ENCODE results near the gene GRB10. TPM values are rescaled to one million over a fixed set of nuclear protein-coding genes. Genes with fewer than 3 reads are reported as not detected.
A peak's percentile ranks its signal among the peaks of the same experiment; 100 is the strongest.

Gene GRB10
- total RNA-seq (2.3 TPM), polyA plus RNA-seq (under 1 TPM in 1 of 4 donors, not detected in 3; 0.25 TPM)

DNA sequence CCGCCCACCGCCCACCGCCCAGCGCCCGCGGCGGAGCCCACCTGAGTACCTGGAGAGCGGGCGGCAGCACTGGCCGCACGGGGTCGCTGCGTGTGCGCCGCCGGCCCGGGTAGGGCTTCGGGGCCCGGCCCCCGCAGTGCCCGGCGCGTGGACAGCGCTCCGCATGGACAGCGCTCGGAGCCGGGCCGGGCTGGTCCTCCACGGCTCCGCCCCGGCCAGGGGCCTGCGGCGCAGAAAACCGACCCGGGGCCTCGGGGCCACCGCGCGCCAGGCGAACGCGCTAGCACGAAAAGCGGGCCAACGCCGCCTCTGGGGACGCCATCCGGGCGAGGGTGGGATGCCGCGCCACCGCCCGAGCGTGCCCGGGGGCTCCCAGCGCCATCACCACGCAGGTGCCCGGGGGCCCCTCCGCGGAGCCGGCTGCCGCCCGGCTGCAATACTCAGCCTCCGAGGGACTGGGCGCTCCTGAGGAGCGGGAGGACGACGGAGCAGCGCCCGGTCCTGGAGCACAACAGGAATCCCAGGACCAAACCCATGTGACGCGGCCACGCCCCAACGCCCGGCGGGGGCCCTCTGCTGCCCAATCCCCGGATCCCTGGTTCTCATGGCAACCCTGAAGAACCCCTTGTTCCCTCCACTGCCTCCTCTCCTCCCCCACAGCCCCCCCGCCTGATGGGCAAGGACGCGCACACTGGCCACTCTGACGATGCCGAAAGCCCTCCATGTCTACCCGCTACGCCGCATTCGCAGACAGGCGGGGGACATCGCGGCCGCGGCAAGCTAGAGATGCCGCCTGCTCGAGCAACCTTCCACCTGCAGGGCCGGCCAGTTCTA, at the start of gene GRB10:
Gene GRB10, minus strand, starts transcription at position 522 of the 834 bp plus-strand sequence. CDS start 50,574 bp downstream, outside the sequence.
- no peak within 1 kb of the TSS for H3K27ac ChIP-seq (ENCODE audit: insufficient read depth, low read length, poor library complexity, severe bottlenecking)
- Mint-ChIP-seq H3K4me3 (peak within 1 kb of the TSS in 3 of 4 donors; percentile 5 to 85 (median 68)), H3K4me1 (peaks cover 0 to 18% (median 8%) of the 10 kb centered on the region in 4 donors), H3K27ac (no peak within 1 kb of the TSS), H3K36me3 (no peaks in the 10 kb centered on the region), H3K9me3 (peaks cover 0 to 7% (median 2%) of the 10 kb centered on the region in 7 donors), H3K27me3 (peaks cover 56% of the 10 kb centered on the region)
- H3K27me3 ChIP-seq (ENCODE audit: control insufficient read depth, insufficient read depth, low read length): peaks cover 10% of the 10 kb centered on the region
- H3K4me3 ChIP-seq (ENCODE audit: low read depth, low read length): no peak within 1 kb of the TSS
- DNase-seq: no peak
- no peak for ATAC-seq (ENCODE audit: low read depth in 2 of 2)
- no peaks in the 10 kb centered on the region for H3K36me3 ChIP-seq (ENCODE audit: control insufficient read depth, insufficient read depth, low read length)
- no peaks in the 10 kb centered on the region for H3K4me1 ChIP-seq (ENCODE audit: control insufficient read depth, insufficient read depth, low read length, poor library complexity, severe bottlenecking)
- H3K9me3 ChIP-seq (ENCODE audit: control insufficient read depth in 2 of 2, low read length in 2 of 2): no peaks in the 10 kb centered on the region

- ATAC-seq (ENCODE audit: low read depth in 2 of 2): no peak
- Histone ChIP-seq H3K36me3 (ENCODE audit: control insufficient read depth, insufficient read depth, low read length) (no peaks in the 10 kb centered on the region), H3K9me3 (ENCODE audit: control insufficient read depth in 2 of 2, low read length in 2 of 2) (no peaks in the 10 kb centered on the region), H3K4me3 (ENCODE audit: low read depth, low read length) (no peak overlapping the region), H3K4me1 (ENCODE audit: control insufficient read depth, insufficient read depth, low read length, poor library complexity, severe bottlenecking) (no peaks in the 10 kb centered on the region), H3K27ac (ENCODE audit: insufficient read depth, low read length, poor library complexity, severe bottlenecking) (no peak overlapping the region), H3K27me3 (ENCODE audit: control insufficient read depth, insufficient read depth, low read length) (no peaks in the 10 kb centered on the region)
- Mint-ChIP-seq H3K9me3 (peaks cover 0 to 5% (median 0%) of the 10 kb centered on the region in 7 donors), H3K4me3 (no peak overlapping the region), H3K4me1 (no peaks in the 10 kb centered on the region), H3K27me3 (peaks cover 11% of the 10 kb centered on the region), H3K27ac (no peak overlapping the region), H3K36me3 (no peaks in the 10 kb centered on the region)
- no peak for DNase-seq
Measured at GRCh38 chr7:50828801-50829200, 46.1 kb upstream of the GRB10 start.

GRCh38 chr7:50828116-50828515, 45.4 kb upstream of the GRB10 start:
- no peaks in the 10 kb centered on the region for H3K4me1 ChIP-seq (ENCODE audit: control insufficient read depth, insufficient read depth, low read length, poor library complexity, severe bottlenecking)
- peaks cover 6% of the 10 kb centered on the region for H3K27me3 Mint-ChIP-seq
- H3K4me3 Mint-ChIP-seq: no peak overlapping the region
- H3K4me3 ChIP-seq (ENCODE audit: low read depth, low read length): no peak overlapping the region
- no peak for ATAC-seq (ENCODE audit: low read depth in 2 of 2)
- DNase-seq: peak in 1 of 3 donors; percentile 7
- H3K27me3 ChIP-seq (ENCODE audit: control insufficient read depth, insufficient read depth, low read length): no peaks in the 10 kb centered on the region
- no peaks in the 10 kb centered on the region for H3K4me1 Mint-ChIP-seq
- peaks cover 0 to 5% (median 0%) of the 10 kb centered on the region in 7 donors for H3K9me3 Mint-ChIP-seq
- no peak overlapping the region for H3K27ac Mint-ChIP-seq
- H3K9me3 ChIP-seq (ENCODE audit: control insufficient read depth in 2 of 2, low read length in 2 of 2): no peaks in the 10 kb centered on the region
- no peak overlapping the region for H3K27ac ChIP-seq (ENCODE audit: insufficient read depth, low read length, poor library complexity, severe bottlenecking)
- no peaks in the 10 kb centered on the region for H3K36me3 Mint-ChIP-seq
- H3K36me3 ChIP-seq (ENCODE audit: control insufficient read depth, insufficient read depth, low read length): no peaks in the 10 kb centered on the region

GRCh38 chr7:50827281-50827680, 44.6 kb upstream of the GRB10 start:
- no peak overlapping the region for H3K4me3 ChIP-seq (ENCODE audit: low read depth, low read length)
- no peak for DNase-seq
- Mint-ChIP-seq H3K4me1 (no peaks in the 10 kb centered on the region), H3K4me3 (no peak overlapping the region), H3K36me3 (no peaks in the 10 kb centered on the region), H3K27ac (no peak overlapping the region), H3K9me3 (peaks cover 0 to 5% (median 0%) of the 10 kb centered on the region in 7 donors), H3K27me3 (peaks cover 5% of the 10 kb centered on the region)
- H3K27ac ChIP-seq (ENCODE audit: insufficient read depth, low read length, poor library complexity, severe bottlenecking): no peak overlapping the region
- H3K27me3 ChIP-seq (ENCODE audit: control insufficient read depth, insufficient read depth, low read length): no peaks in the 10 kb centered on the region
- no peak for ATAC-seq (ENCODE audit: low read depth in 2 of 2)
- no peaks in the 10 kb centered on the region for H3K4me1 ChIP-seq (ENCODE audit: control insufficient read depth, insufficient read depth, low read length, poor library complexity, severe bottlenecking)
- H3K36me3 ChIP-seq (ENCODE audit: control insufficient read depth, insufficient read depth, low read length): no peaks in the 10 kb centered on the region
- no peaks in the 10 kb centered on the region for H3K9me3 ChIP-seq (ENCODE audit: control insufficient read depth in 2 of 2, low read length in 2 of 2)

DNA sequence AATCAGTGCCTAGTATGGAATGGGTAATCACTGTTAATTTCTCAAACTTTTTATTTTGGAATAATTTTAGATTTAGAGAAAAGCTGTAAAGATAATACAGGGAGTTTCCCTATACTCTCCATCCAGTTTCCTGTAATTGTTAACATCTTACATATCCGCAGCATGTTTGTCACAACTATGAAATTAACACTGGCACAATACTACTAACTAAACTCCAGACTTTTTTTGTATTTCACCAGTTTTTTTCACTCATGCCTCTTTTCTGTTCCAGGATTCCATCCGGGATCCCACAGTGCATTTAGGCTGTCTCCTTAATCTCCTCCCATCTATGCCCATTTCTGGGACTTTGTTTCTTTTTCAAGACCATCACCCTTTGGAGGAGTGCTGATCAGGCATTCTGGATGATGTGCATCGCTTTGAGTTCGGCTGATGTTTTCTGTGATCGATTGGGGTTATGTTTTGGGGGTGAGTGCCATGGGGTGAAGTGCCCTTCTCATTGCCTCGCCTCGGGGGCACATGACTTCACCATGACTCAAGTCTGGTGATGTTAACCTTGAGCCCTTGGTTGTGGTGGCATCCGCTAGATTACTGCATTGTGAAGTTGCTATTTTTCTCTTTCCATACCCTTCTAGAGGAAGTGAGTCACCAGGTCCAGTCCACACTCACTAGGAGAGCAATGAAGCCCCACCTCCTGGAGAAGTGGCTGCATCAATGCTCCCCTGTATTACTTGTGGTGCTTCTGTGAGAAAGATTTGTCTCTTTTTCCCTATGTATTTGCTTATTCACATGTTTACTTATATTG, 43.9 kb upstream of the GRB10 start:
- H3K4me3 ChIP-seq (ENCODE audit: low read depth, low read length): no peak overlapping the region
- H3K36me3 ChIP-seq (ENCODE audit: control insufficient read depth, insufficient read depth, low read length): no peaks in the 10 kb centered on the region
- DNase-seq (peak in 1 of 3 donors; percentile 22), ATAC-seq (ENCODE audit: low read depth in 2 of 2) (no peak)
- no peak overlapping the region for H3K27ac ChIP-seq (ENCODE audit: insufficient read depth, low read length, poor library complexity, severe bottlenecking)
- H3K27me3 ChIP-seq (ENCODE audit: control insufficient read depth, insufficient read depth, low read length): no peaks in the 10 kb centered on the region
- no peak overlapping the region for H3K4me3 Mint-ChIP-seq
- no peak overlapping the region for H3K27ac Mint-ChIP-seq
- peaks cover 5% of the 10 kb centered on the region for H3K27me3 Mint-ChIP-seq
- no peaks in the 10 kb centered on the region for H3K4me1 Mint-ChIP-seq
- no peaks in the 10 kb centered on the region for H3K9me3 ChIP-seq (ENCODE audit: control insufficient read depth in 2 of 2, low read length in 2 of 2)
- H3K9me3 Mint-ChIP-seq: peaks cover 0 to 2% (median 0%) of the 10 kb centered on the region in 7 donors
- no peaks in the 10 kb centered on the region for H3K4me1 ChIP-seq (ENCODE audit: control insufficient read depth, insufficient read depth, low read length, poor library complexity, severe bottlenecking)
- H3K36me3 Mint-ChIP-seq: no peaks in the 10 kb centered on the region

GRCh38 chr7:50825465-50825864, 42.8 kb upstream of the GRB10 start:
- Histone ChIP-seq H3K4me3 (ENCODE audit: low read depth, low read length) (no peak overlapping the region), H3K4me1 (ENCODE audit: control insufficient read depth, insufficient read depth, low read length, poor library complexity, severe bottlenecking) (no peaks in the 10 kb centered on the region), H3K27ac (ENCODE audit: insufficient read depth, low read length, poor library complexity, severe bottlenecking) (no peak overlapping the region), H3K9me3 (ENCODE audit: control insufficient read depth in 2 of 2, low read length in 2 of 2) (no peaks in the 10 kb centered on the region), H3K36me3 (ENCODE audit: control insufficient read depth, insufficient read depth, low read length) (no peaks in the 10 kb centered on the region), H3K27me3 (ENCODE audit: control insufficient read depth, insufficient read depth, low read length) (no peaks in the 10 kb centered on the region)
- Mint-ChIP-seq H3K4me3 (no peak overlapping the region), H3K4me1 (no peaks in the 10 kb centered on the region), H3K27ac (no peak overlapping the region), H3K27me3 (peaks cover 1% of the 10 kb centered on the region), H3K36me3 (no peaks in the 10 kb centered on the region), H3K9me3 (peaks cover 0 to 2% (median 0%) of the 10 kb centered on the region in 7 donors)
- no peak for DNase-seq
- no peak for ATAC-seq (ENCODE audit: low read depth in 2 of 2)

GRCh38 chr7:50824882-50825281, 42.2 kb upstream of the GRB10 start:
- no peaks in the 10 kb centered on the region for H3K36me3 ChIP-seq (ENCODE audit: control insufficient read depth, insufficient read depth, low read length)
- Mint-ChIP-seq H3K27ac (no peak overlapping the region), H3K36me3 (no peaks in the 10 kb centered on the region), H3K27me3 (no peaks in the 10 kb centered on the region), H3K9me3 (peaks cover 0 to 2% (median 0%) of the 10 kb centered on the region in 7 donors), H3K4me3 (no peak overlapping the region), H3K4me1 (no peaks in the 10 kb centered on the region)
- no peak overlapping the region for H3K4me3 ChIP-seq (ENCODE audit: low read depth, low read length)
- ATAC-seq (ENCODE audit: low read depth in 2 of 2): no peak
- DNase-seq: no peak
- H3K27me3 ChIP-seq (ENCODE audit: control insufficient read depth, insufficient read depth, low read length): no peaks in the 10 kb centered on the region
- H3K27ac ChIP-seq (ENCODE audit: insufficient read depth, low read length, poor library complexity, severe bottlenecking): no peak overlapping the region
- H3K9me3 ChIP-seq (ENCODE audit: control insufficient read depth in 2 of 2, low read length in 2 of 2): no peaks in the 10 kb centered on the region
- no peaks in the 10 kb centered on the region for H3K4me1 ChIP-seq (ENCODE audit: control insufficient read depth, insufficient read depth, low read length, poor library complexity, severe bottlenecking)
